Nephron progenitor cell (in vitro differentiated cells): ENCODE data around the gene NCMAP.
"Not testable (repeated sequence)": the region's sequence is repeated elsewhere in the genome, so short reads cannot be mapped to it uniquely, and the experiment has no call there.

Experiments used
- DNase-seq: peaks from one replicate; pipeline ENCODE4 v3.0.0; 2021
- H3K27ac Mint-ChIP-seq: 2 replicates; pipeline ENCODE4 v1.8.0; 2021; ENCODE audit warnings: mild to moderate bottlenecking, moderate library complexity, mixed read lengths
- H3K27me3 Mint-ChIP-seq: 2 replicates; pipeline ENCODE4 v1.8.0; 2021; ENCODE audit warnings: mild to moderate bottlenecking, low read depth, mixed read lengths; ENCODE audit not compliant: poor library complexity
- H3K36me3 Mint-ChIP-seq: 2 replicates; pipeline ENCODE4 v1.8.0; 2021; ENCODE audit warnings: low read depth, mixed read lengths
- H3K4me1 Mint-ChIP-seq: 2 replicates; pipeline ENCODE4 v1.8.0; 2021; ENCODE audit warnings: mixed read lengths
- H3K4me3 Mint-ChIP-seq: 2 replicates; pipeline ENCODE4 v1.8.0; 2021; ENCODE audit warnings: mild to moderate bottlenecking, moderate library complexity, mixed read lengths
- H3K9me3 Mint-ChIP-seq: 2 replicates; pipeline ENCODE4 v1.8.0; 2021; ENCODE audit warnings: mild to moderate bottlenecking, moderate library complexity, mixed read lengths
- CTCF ChIP-seq: fragments of 200-600 bp; sonication (generic); IDR thresholded peaks from 2 replicates; pipeline ENCODE4 v1.5.0; 2021; ENCODE audit warnings: antibody characterized with exemption

The NCMAP gene

DNA sequence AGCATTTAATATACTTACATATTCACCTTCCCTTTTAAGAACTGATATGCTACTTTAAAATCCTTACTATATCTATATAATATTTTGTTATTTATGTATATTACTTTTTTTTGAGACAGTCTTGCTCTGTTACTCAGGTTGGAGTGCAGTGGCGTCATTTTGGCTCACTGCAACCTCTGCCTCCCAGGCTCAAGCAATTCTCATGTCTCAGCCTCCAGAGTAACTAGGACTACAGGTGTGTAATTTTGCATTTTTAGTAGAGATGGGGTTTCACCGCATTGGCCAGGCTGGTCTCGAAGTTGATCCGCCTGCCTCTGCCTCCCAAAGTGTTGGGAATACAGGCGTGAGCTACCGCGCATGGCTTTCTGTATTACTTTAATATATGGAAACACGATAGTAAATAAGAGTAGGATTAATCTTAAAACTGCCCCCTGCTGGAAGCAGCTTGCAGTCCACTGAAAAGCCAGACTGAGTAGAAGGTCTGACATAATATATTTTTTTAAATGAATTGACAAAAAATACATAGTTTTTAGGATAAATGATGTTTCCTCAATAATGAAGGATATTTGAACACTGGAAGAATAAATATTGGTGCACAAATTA lies 28.8 kb upstream of the NCMAP start:
- Mint-ChIP-seq H3K27me3 (peaks cover 12% of the 10 kb centered on the region), H3K4me3 (no peak overlapping the region), H3K36me3 (no peaks in the 10 kb centered on the region), H3K4me1 (peaks cover 10% of the 10 kb centered on the region), H3K9me3 (no peaks in the 10 kb centered on the region), H3K27ac (no peak overlapping the region)
- peak; percentile 48 for TF ChIP-seq CTCF
- DNase-seq, result no peak

GRCh38 chr1:24528744-24529143 lies 27.1 kb upstream of the NCMAP start:
- Mint-ChIP-seq H3K4me1 (peaks cover 10% of the 10 kb centered on the region), H3K27ac (no peak overlapping the region), H3K36me3 (no peaks in the 10 kb centered on the region), H3K27me3 (peaks cover 12% of the 10 kb centered on the region), H3K9me3 (no peaks in the 10 kb centered on the region), H3K4me3 (no peak overlapping the region)
- TF ChIP-seq CTCF, result no peak
- no peak for DNase-seq

DNA sequence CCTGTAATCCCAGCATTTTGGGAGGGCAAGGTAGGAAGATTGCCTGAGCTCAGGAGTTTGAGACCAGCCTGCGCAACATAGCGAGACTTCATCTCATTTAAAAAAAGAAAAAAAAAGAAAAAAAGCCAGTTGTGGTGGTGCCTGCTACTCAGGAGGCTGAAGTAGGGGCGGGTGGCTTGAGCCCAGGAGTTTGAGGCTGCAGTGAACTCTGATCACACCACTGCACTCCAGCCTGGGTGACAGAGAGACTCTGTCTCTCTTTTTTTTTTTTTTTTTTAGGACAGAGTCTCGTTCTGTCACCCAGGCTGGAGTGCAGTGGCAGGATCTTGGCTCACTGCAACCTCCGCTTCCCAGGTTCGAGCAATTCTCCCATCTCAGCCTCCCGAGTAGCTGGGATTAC lies 26.6 kb upstream of the NCMAP start:
- H3K27ac Mint-ChIP-seq, H3K4me3 Mint-ChIP-seq, H3K36me3 Mint-ChIP-seq, H3K9me3 Mint-ChIP-seq, DNase-seq, H3K4me1 Mint-ChIP-seq: not testable (repeated sequence)
- H3K27me3 Mint-ChIP-seq, result peaks cover 14% of the 10 kb centered on the region

DNA sequence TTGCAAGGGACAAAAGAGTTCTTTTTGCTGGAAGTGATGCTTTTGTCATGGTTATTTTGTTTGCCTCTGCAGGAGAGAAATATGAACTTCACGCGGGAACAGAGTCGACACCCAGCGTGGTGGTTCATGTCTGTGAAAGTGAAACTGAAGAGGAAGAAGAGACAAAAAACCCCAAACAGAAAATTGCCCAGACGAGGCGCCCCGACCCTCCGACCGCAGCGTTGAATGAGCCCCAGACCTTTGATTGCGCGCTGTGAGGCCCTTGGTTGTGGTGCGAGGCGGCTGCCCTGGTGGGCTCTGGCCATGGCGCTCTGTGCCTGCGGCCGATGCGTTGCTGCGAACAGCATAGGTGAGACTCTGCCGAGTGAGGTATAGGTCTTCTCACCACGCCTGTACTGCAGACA lies 20.9 kb upstream of the NCMAP start:
- Mint-ChIP-seq H3K4me3 (no peak overlapping the region), H3K27me3 (peaks cover 18% of the 10 kb centered on the region), H3K9me3 (no peaks in the 10 kb centered on the region), H3K4me1 (peaks cover 15% of the 10 kb centered on the region), H3K36me3 (no peaks in the 10 kb centered on the region), H3K27ac (no peak overlapping the region)
- TF ChIP-seq CTCF, result no peak
- no peak for DNase-seq

DNA sequence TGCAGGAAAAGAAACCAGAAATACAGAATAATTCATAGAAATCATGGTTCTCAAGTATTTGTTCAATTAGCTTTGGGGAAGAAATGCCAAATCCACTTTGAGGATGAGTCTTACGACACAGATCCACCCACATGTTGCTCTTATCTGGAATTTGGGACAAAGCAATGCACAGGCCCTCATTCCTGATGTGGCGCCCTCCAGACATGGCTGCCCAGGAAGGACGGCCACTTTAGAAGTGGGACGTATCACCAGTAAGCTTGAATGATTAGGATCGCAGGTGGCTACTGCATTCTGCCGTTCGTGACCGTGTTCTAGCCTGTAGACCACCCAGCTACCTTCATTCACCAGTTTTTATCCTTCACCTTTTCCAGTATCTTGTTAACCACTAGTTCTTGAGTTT lies 20.1 kb upstream of the NCMAP start:
- H3K9me3 Mint-ChIP-seq, result no peaks in the 10 kb centered on the region
- no peak for DNase-seq
- peaks cover 23% of the 10 kb centered on the region for H3K4me1 Mint-ChIP-seq
- no peak for TF ChIP-seq CTCF
- H3K36me3 Mint-ChIP-seq, result no peaks in the 10 kb centered on the region
- no peak overlapping the region for H3K4me3 Mint-ChIP-seq
- no peak overlapping the region for H3K27ac Mint-ChIP-seq
- H3K27me3 Mint-ChIP-seq, result peaks cover 14% of the 10 kb centered on the region

DNA sequence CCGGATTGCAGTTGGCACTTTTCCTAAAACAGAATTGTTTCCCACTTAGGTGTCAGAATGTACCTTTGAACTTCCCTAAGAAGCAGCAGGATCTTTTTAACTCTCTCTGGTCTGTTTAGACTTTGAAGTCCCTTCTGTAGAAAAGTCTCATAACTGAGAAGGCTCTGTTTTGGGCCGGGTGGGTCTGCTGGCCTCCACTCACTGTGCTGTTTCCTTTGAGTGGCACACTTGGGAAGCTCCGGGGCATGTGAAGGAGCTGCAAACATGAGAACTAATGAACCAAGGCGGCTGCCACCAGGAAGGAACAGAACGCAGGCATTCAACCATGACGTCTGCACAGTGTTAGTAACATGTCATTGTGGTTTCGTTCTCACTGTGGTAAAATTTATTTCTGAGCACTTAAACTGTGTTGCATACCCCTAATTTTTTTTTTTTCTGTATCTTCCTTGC lies 19.5 kb upstream of the NCMAP start:
- Mint-ChIP-seq H3K36me3 (no peaks in the 10 kb centered on the region), H3K27me3 (peaks cover 13% of the 10 kb centered on the region), H3K27ac (no peak overlapping the region), H3K4me1 (peaks cover 29% of the 10 kb centered on the region), H3K4me3 (no peak overlapping the region), H3K9me3 (no peaks in the 10 kb centered on the region)
- TF ChIP-seq CTCF, result no peak
- DNase-seq, result peak; percentile 52
